CD4-positive, alpha-beta T cell treated with Interleukin-4 for 1 hour (primary cell): ENCODE results near the gene FYB1.
"Not testable (repeated sequence)": the region's sequence is repeated elsewhere in the genome, so short reads cannot be mapped to it uniquely, and the experiment has no call there.

Experiments used
- DNase-seq, 2 donors: peaks; one replicate each; pipeline ENCODE4 v3.0.0-alpha.2; 2020 to 2022

The FYB1 gene

GRCh38 chr5:39186722-39187539, 32.4 kb downstream of the FYB1 start:
- DNase-seq, result peak in 1 of 2 donors; percentile 55

GRCh38 chr5:39186289-39186688, 33.1 kb downstream of the FYB1 start:
- DNase-seq, result no peak

GRCh38 chr5:39185761-39186160, 33.6 kb downstream of the FYB1 start:
- no peak for DNase-seq

GRCh38 chr5:39179561-39179960, 39.8 kb downstream of the FYB1 start:
- DNase-seq, result not testable (repeated sequence)

GRCh38 chr5:39178861-39179260, 40.5 kb downstream of the FYB1 start:
- peak in 1 of 2 donors; percentile 66 for DNase-seq

- DNase-seq, result no peak
Measured at GRCh38 chr5:39178171-39178570, 41.2 kb downstream of the FYB1 start.

- peak in 1 of 2 donors; percentile 69 for DNase-seq
Measured at GRCh38 chr5:39177631-39177964, 41.8 kb downstream of the FYB1 start.

GRCh38 chr5:39176759-39177630, 42.4 kb downstream of the FYB1 start:
- peak in 1 of 2 donors; percentile 68 for DNase-seq

GRCh38 chr5:39175273-39175955, 43.9 kb downstream of the FYB1 start:
- DNase-seq, result no peak

- no peak for DNase-seq
Measured at GRCh38 chr5:39173069-39173468, 46.3 kb downstream of the FYB1 start.

GRCh38 chr5:39172593-39172992, 46.8 kb downstream of the FYB1 start:
- DNase-seq, result no peak

GRCh38 chr5:39171647-39172046, 47.7 kb downstream of the FYB1 start:
- DNase-seq, result no peak

GRCh38 chr5:39169081-39169480, 50.3 kb downstream of the FYB1 start:
- DNase-seq, result no peak

- DNase-seq, result no peak
Measured at GRCh38 chr5:39167972-39168342, 51.4 kb downstream of the FYB1 start.

GRCh38 chr5:39167141-39167971, 52.0 kb downstream of the FYB1 start:
- DNase-seq, result peak in 1 of 2 donors; percentile 51

GRCh38 chr5:39164529-39165402, 54.6 kb downstream of the FYB1 start:
- DNase-seq, result peak in 1 of 2 donors; percentile 60

GRCh38 chr5:39164016-39164415, 55.3 kb downstream of the FYB1 start:
- peak; percentile 35 to 54 for DNase-seq

GRCh38 chr5:39161578-39161977, 57.8 kb downstream of the FYB1 start:
- no peak for DNase-seq

GRCh38 chr5:39160576-39161213, 58.7 kb downstream of the FYB1 start:
- peak in 1 of 2 donors; percentile 38 for DNase-seq

GRCh38 chr5:39159811-39160490, 59.4 kb downstream of the FYB1 start:
- DNase-seq, result no peak
